ENCODE results near the gene LRRC4C.

The LRRC4C gene

DNA sequence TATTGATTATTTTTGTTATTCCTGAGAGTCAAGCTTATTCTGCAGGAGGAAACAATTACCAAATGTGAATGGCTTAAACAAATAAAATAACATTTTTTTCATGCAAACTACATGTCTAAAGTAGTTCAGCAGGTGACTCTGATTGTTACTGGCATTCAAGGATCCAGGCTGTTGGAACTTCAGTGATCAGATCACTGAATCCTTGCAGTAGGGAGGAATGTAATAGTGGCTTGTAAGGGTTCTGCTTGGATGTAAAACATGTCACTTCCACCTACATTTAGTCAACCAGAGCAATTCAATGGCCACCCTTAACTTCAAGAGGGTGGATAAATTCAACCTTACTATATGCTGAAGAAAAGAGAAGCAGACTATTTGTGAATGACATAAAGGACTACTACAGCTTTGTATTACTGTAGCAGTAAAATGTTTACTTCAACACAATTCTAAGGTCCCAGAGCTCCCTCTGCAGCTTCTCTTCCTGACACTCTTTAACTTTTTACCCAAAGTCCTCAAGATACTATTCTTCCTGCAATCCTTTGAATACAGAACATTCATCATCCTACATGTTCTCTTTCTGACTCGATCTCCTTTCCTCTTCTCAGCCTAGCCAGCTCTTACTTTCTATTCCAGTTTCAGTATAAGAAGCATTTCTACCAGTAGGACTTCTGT lies 284.0 kb downstream of the LRRC4C start:
- H3K4me3 ChIP-seq (replicated peaks; ENCODE audit: low read depth, low read length): no peak overlapping the region
- TF ChIP-seq, protein P1, sequence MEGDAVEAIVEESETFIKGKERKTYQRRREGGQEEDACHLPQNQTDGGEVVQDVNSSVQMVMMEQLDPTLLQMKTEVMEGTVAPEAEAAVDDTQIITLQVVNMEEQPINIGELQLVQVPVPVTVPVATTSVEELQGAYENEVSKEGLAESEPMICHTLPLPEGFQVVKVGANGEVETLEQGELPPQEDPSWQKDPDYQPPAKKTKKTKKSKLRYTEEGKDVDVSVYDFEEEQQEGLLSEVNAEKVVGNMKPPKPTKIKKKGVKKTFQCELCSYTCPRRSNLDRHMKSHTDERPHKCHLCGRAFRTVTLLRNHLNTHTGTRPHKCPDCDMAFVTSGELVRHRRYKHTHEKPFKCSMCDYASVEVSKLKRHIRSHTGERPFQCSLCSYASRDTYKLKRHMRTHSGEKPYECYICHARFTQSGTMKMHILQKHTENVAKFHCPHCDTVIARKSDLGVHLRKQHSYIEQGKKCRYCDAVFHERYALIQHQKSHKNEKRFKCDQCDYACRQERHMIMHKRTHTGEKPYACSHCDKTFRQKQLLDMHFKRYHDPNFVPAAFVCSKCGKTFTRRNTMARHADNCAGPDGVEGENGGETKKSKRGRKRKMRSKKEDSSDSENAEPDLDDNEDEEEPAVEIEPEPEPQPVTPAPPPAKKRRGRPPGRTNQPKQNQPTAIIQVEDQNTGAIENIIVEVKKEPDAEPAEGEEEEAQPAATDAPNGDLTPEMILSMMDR (IDR thresholded peaks at IDR 0.05; ENCODE audit: insufficient read depth, low read length, poor library complexity, severe bottlenecking): no peak
- no peaks in the 10 kb centered on the region for H3K36me3 ChIP-seq (ENCODE audit: control insufficient read depth, insufficient read depth, low read length)
- no peak for DNase-seq (ENCODE audit: extremely low read depth, insufficient read length)
- H3K27me3 ChIP-seq (replicated peaks; ENCODE audit: control insufficient read depth, insufficient read depth, low read length): no peaks in the 10 kb centered on the region

DNA sequence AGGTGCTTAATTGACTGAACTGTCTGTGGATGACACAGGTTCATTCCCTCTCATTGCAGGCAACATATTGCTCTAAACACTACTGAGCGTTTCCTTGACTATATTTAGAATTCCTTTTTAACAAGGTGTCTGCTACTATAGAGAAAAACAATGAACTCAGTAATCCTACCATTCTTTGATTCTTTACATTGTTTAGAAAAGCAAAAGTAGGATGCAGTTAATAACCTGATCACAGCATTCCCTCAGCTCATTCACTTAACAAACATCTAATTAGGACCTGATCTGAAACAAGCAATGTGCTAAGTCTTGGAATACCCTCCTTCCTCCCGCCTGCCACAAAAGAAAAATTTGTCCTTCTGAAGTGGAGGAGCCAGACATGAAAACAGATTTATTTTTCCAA lies 313.1 kb downstream of the LRRC4C start:
- Histone ChIP-seq H3K36me3 (ENCODE audit: control insufficient read depth, insufficient read depth, low read length) (no peaks in the 10 kb centered on the region), H3K4me3 (replicated peaks; ENCODE audit: low read depth, low read length) (no peak overlapping the region), H3K27me3 (replicated peaks; ENCODE audit: control insufficient read depth, insufficient read depth, low read length) (no peaks in the 10 kb centered on the region)
- TF ChIP-seq, protein P1 (IDR thresholded peaks at IDR 0.05; ENCODE audit: insufficient read depth, low read length, poor library complexity, severe bottlenecking): no peak
- DNase-seq (ENCODE audit: extremely low read depth, insufficient read length): no peak

DNA sequence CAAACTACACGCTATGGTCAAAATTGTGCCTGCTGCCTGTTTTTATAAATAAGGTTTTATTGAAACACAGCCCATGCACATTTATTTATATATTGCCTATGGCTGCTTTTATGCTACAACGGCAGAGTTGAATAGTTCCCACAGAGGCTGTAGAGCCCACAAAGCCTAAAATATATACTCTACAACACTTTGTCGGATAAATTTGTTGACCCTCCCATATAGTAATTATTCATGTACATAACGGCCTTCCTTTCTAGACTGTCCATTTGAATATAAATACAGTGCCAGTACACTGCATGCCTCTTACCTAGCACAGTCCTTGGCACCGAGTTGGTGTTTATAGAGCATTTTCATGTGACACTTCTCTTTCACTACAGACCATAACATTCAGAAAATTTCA lies 314.0 kb downstream of the LRRC4C start:
- DNase-seq (ENCODE audit: extremely low read depth, insufficient read length): no peak
- no peaks in the 10 kb centered on the region for H3K36me3 ChIP-seq (ENCODE audit: control insufficient read depth, insufficient read depth, low read length)
- no peaks in the 10 kb centered on the region for H3K27me3 ChIP-seq (replicated peaks; ENCODE audit: control insufficient read depth, insufficient read depth, low read length)
- TF ChIP-seq, protein P1 (IDR thresholded peaks at IDR 0.05; ENCODE audit: insufficient read depth, low read length, poor library complexity, severe bottlenecking): no peak
- H3K4me3 ChIP-seq (replicated peaks; ENCODE audit: low read depth, low read length): no peak overlapping the region

DNA sequence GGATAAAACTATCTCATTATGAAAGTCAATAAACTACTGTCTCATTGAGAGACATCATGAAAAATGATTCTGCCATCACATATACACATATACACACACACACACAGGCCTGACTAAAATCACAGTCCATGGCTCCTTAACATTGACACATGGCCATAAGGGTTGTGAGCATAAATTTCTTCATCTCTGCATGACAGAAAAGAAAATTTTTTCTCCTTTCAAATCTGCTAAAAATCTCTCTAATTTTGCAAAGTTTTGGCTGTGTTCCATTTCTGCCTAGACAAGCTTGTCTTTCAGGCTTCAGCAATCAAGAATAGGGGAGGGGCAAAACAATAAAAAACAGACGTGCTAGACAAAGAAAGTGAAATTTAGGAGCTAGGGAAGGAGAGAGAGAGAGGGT lies 324.5 kb downstream of the LRRC4C start:
- Histone ChIP-seq H3K4me3 (replicated peaks; ENCODE audit: low read depth, low read length) (no peak overlapping the region), H3K36me3 (ENCODE audit: control insufficient read depth, insufficient read depth, low read length) (no peaks in the 10 kb centered on the region), H3K27me3 (replicated peaks; ENCODE audit: control insufficient read depth, insufficient read depth, low read length) (no peaks in the 10 kb centered on the region)
- no peak for DNase-seq (ENCODE audit: extremely low read depth, insufficient read length)
- TF ChIP-seq, protein P1 (IDR thresholded peaks at IDR 0.05; ENCODE audit: insufficient read depth, low read length, poor library complexity, severe bottlenecking): no peak

DNA sequence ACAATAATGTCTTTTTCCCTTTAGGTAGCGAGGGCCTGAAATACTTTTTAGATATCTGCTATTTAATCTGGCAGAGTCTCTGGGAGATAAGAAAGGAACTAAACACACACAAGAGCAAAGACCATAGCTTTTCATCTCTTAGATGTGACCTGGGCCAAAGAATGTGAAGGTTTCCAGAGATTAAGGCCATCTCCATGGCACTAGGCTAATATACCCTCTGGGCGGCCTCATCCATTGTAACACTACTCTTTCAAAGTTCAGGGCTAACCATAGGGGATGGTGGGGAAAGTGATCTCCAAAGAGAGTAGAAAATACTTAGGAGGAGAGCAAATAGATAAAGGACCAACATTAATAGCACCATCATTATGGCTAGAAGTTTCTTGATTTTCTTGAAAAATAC lies 326.4 kb downstream of the LRRC4C start:
- no peak overlapping the region for H3K4me3 ChIP-seq (replicated peaks; ENCODE audit: low read depth, low read length)
- no peaks in the 10 kb centered on the region for H3K36me3 ChIP-seq (ENCODE audit: control insufficient read depth, insufficient read depth, low read length)
- TF ChIP-seq, protein P1 (IDR thresholded peaks at IDR 0.05; ENCODE audit: insufficient read depth, low read length, poor library complexity, severe bottlenecking): no peak
- no peak for DNase-seq (ENCODE audit: extremely low read depth, insufficient read length)
- no peaks in the 10 kb centered on the region for H3K27me3 ChIP-seq (replicated peaks; ENCODE audit: control insufficient read depth, insufficient read depth, low read length)

DNA sequence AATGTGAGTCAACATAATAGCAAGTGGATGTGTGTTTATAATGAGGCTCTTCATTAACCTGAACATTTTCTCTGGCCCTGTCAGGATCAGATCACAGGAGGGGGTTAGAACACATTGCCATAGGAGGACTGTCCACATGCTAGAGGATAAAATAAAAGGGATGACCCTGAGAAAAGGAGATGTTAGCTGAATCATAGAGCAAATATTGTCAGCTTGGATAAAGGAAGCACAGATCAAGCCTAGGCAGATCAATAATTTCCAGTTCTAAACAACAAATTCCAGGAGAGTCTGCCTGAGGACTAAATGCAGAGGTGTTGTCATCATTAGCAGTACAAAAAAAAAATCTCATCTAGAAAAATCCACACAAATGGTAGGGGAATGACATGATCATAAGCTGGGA lies 337.9 kb downstream of the LRRC4C start:
- H3K4me3 ChIP-seq (replicated peaks; ENCODE audit: low read depth, low read length): no peak overlapping the region
- TF ChIP-seq, protein P1 (IDR thresholded peaks at IDR 0.05; ENCODE audit: insufficient read depth, low read length, poor library complexity, severe bottlenecking): no peak
- H3K27me3 ChIP-seq (replicated peaks; ENCODE audit: control insufficient read depth, insufficient read depth, low read length): no peaks in the 10 kb centered on the region
- H3K36me3 ChIP-seq (ENCODE audit: control insufficient read depth, insufficient read depth, low read length): no peaks in the 10 kb centered on the region
- no peak for DNase-seq (ENCODE audit: extremely low read depth, insufficient read length)
